GM12872 (cell line): ENCODE results near the gene TEAD1.

Experiments
- TF ChIP-seq, protein P1 (sequence below): IDR thresholded peaks from 3 replicates; pipeline ENCODE4 v1.5.1; 2011; ENCODE audit warnings: low read depth, mild to moderate bottlenecking, low read length, moderate library complexity; ENCODE audit not compliant: insufficient read depth

Gene TEAD1

DNA sequence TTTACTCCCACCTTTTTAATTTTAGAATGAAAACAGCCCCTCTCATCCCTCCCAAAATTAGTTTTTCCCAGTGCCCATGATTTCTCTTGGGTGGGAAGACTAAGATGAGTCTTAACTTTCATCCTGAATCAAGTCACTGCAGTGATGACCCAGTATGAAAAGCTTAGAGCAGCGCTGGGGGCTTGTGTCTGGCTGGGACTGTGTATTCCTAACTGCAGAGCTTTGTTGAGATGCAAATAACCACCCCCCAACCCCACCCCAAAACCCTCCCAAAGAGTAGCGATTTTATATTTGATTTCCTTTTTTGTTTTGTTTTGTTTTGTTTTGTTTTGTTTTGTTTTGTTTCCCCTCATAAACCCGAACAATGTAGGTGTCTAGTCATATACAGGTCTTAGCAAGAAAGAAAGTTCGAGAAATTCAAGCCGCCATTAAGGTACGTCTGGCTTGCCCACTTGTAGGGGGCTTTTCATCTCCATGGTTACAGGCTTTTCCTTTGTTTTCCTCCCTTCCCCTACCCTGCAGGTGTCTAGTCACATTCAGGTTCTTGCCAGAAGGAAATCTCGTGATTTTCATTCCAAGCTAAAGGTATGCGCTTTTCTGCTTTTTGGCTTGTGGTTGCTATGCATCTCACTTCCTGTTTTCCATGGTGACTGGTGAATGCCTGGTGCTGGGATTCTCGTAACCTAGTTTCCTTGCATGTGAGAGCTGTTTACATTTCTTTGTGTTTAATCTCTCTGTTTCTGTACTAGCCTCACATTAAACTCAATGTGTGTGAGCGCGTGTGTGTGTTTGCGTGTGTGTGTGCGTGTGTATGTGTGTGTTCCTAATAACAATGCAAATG, 190.3 kb downstream of the TEAD1 start:
- TF ChIP-seq, protein P1, sequence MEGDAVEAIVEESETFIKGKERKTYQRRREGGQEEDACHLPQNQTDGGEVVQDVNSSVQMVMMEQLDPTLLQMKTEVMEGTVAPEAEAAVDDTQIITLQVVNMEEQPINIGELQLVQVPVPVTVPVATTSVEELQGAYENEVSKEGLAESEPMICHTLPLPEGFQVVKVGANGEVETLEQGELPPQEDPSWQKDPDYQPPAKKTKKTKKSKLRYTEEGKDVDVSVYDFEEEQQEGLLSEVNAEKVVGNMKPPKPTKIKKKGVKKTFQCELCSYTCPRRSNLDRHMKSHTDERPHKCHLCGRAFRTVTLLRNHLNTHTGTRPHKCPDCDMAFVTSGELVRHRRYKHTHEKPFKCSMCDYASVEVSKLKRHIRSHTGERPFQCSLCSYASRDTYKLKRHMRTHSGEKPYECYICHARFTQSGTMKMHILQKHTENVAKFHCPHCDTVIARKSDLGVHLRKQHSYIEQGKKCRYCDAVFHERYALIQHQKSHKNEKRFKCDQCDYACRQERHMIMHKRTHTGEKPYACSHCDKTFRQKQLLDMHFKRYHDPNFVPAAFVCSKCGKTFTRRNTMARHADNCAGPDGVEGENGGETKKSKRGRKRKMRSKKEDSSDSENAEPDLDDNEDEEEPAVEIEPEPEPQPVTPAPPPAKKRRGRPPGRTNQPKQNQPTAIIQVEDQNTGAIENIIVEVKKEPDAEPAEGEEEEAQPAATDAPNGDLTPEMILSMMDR, result no peak

DNA sequence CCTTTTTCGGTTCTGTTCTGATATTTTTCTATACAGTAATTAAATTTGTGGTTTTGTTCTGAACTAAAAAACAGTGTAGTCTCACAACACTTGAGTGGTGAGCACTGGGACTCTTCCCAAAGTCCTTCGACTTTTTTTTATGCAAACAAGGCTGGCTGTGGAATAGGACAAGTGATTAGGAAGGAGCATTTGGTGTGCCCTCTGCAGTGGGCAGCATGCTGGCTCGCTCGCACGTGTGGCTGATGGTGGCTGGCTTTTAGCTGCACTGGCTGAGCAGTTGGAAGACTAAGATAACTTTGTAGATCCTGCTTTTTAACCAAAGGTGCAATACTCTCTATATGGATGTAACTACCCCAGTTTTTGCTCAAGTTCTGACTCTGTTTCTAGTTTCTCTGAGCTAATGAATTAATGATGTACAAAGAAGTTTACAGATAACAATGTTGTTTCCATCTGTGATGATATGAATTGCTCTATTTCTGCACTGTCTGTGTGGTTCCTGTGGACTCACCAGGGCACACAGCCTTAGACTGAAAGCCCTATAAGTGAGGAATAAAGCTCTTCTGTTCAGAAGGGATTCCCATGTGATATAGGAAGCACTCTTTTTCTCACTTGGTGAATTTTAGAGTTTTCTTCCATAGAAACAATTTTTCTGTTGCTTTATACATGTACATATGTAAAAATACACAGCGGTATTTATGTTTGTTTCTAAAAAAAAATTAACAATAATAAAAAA, 191.8 kb downstream of the TEAD1 start:
- TF ChIP-seq, protein P1, result no peak

DNA sequence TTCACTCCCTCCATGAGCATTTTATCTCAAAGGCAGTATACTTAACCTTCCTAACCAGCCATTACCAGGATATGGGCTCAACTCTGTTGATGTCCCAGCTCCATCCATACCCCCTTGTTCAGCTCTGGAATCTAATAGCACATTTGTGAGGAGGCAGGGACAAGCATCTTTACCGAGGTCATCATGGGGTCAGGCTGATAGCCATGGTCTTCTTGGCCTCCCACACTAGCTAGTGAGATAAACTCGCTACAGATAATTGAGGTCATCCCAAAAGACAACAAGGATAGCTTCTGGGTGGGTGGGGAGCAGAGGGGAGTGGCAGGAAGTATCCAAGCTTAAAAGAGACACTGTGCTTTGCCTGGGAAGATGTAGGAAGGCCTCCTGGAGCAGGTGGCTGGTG, 193.3 kb downstream of the TEAD1 start:
- TF ChIP-seq, protein P1, result no peak

DNA sequence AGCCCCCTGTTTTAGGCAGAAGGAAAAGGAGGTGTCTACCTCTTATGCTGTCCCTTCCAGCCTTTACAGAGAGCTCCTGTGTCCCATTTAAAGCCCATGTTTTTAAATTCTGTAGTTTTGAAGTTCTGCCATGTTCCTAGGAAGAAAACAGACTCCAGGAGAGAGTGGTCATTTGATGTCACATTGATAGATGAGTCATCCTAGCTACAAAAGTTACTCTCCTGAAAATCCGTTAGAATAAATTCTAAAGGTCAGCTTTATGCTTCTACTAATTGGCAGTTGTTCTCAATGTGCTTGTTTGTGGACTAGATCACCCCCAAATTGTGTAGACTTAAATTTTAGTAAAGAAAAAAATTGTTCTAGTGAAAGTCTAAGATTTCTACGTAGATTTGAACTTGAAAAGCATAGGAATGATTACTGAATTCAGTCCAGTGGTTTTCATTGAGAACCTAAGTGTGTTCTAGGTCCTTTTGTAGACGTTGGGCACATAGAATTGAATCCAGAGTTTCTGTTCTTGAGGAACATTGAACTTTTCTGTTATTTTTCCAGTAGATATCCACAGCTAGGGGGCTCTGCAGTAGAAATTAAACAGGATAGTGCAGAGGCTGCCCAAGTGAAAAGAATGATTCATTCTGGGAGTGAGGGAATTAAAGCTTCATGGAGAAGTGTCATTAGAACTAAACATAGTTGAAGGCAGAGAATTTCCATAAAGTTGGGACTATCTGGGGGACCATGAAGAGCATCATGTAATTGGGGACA, 194.3 kb downstream of the TEAD1 start:
- TF ChIP-seq, protein P1, result no peak

DNA sequence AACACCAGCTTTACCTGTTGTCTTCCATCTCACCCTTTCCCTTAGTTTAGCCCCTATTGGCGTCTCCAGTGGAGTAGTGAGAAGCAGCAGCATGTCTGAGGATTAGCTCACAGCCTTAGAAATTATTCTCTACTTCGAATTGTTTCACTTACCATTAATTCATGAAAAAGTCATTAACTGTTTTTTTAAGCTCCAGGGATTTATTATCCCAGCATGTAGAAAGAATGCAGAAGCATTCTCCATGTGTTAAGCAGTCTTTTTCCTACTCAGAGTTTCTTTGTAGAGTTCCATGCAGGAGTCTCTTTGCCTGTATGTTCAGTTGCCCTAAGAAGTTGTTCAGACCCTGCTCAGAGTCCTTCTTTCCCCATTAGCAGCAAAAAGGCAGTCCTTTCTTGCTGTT, 197.0 kb downstream of the TEAD1 start:
- TF ChIP-seq, protein P1, result no peak

DNA sequence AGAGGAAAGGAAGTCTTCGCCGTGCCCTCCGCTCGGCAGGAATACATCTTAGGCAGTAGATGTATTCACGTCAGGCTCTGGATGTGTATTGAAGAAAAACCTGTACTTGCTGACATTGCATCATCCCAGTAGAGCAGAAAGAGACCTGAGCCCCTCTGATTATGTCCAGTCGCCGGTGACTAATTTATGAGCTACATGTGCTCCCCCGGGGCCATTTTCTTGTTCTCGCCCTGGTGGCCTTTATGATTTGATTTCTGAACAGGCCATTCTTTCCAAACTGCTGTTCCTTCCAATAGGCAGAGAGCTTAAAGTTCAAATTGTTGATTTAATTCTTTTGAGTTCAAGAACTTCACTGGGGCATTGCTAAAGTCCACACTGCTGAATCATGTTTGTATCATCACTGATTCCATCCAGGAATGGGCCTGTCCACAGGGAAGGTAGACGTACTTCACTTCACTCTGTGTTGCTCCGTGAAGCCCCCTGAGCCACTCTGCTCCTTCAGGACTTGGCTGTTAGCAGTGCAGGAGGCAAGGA, 197.6 kb downstream of the TEAD1 start:
- TF ChIP-seq, protein P1, result no peak

DNA sequence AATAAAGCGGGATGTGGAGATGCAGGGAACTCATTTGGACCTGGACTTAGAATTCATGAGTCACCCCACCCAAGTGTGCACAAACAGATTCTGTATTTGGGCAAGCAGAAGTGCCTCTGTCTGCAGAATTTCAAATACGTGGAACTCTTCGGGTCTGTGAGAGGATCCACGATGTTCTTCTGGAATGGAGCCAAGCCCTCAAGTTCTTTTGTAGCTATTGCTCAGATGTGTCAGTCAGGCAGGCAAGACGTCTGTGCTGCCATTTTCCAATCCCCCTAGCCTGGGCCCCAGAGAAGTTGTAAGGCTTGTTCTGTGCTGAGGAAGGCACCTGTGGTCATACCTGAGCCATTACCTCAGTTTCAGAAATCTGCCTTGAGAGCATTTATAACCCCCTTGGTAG, 202.1 kb downstream of the TEAD1 start:
- TF ChIP-seq, protein P1, result no peak
